Epidermal melanocyte (primary cell): ENCODE measurements around the gene NTSR2.

Experiments used
- DNase-seq: peaks from one replicate; pipeline ENCODE4 v3.0.0; 2011; ENCODE audit warnings: low spot score; ENCODE audit not compliant: insufficient read length

Gene NTSR2

GRCh38 chr2:11669454-11670291, at the start of gene NTSR2:
NTSR2 (minus strand) TSS chr2:11670195; CDS start chr2:11670129, 66 bp downstream.
- DNase-seq: peak; percentile 59

GRCh38 chr2:11719230-11719977, 49.4 kb upstream of the NTSR2 start:
- no peak for DNase-seq

- no peak for DNase-seq
Observed at GRCh38 chr2:11718606-11719005, 48.6 kb upstream of the NTSR2 start.

GRCh38 chr2:11717623-11718022, 47.6 kb upstream of the NTSR2 start:
- DNase-seq: no peak

- peak; percentile 41 for DNase-seq
Observed at GRCh38 chr2:11716689-11717321, 46.8 kb upstream of the NTSR2 start.

GRCh38 chr2:11715987-11716652, 46.1 kb upstream of the NTSR2 start:
- no peak for DNase-seq

GRCh38 chr2:11713815-11714214, 43.8 kb upstream of the NTSR2 start:
- no peak for DNase-seq

- no peak for DNase-seq
Observed at GRCh38 chr2:11712866-11713265, 42.9 kb upstream of the NTSR2 start.

- DNase-seq: no peak
Observed at GRCh38 chr2:11711751-11712150, 41.8 kb upstream of the NTSR2 start.

GRCh38 chr2:11711354-11711716, 41.3 kb upstream of the NTSR2 start:
- DNase-seq: no peak

- peak; percentile 45 for DNase-seq
Observed at GRCh38 chr2:11710632-11711353, 40.8 kb upstream of the NTSR2 start.

- DNase-seq: no peak
Observed at GRCh38 chr2:11710210-11710609, 40.2 kb upstream of the NTSR2 start.

GRCh38 chr2:11709293-11709692, 39.3 kb upstream of the NTSR2 start:
- DNase-seq: no peak

GRCh38 chr2:11708106-11708505, 38.1 kb upstream of the NTSR2 start:
- no peak for DNase-seq

GRCh38 chr2:11705711-11706110, 35.7 kb upstream of the NTSR2 start:
- DNase-seq: no peak

- DNase-seq: no peak
Observed at GRCh38 chr2:11705063-11705462, 35.1 kb upstream of the NTSR2 start.

GRCh38 chr2:11703700-11704099, 33.7 kb upstream of the NTSR2 start:
- DNase-seq: no peak

GRCh38 chr2:11702946-11703345, 33.0 kb upstream of the NTSR2 start:
- no peak for DNase-seq

GRCh38 chr2:11701751-11702301, 31.8 kb upstream of the NTSR2 start:
- DNase-seq: no peak

GRCh38 chr2:11701206-11701605, 31.2 kb upstream of the NTSR2 start:
- no peak for DNase-seq
